ENCODE measurements around the gene SHANK3. TPM values are rescaled to one million over a fixed set of nuclear protein-coding genes. Genes with fewer than 3 reads are reported as not detected.

The SHANK3 gene
- total RNA-seq, 1 donor = 0.90 TPM

GRCh38 chr22:50696251-50696798 is 23.7 kb downstream of the SHANK3 start:
- no peak overlapping the region for H3K4me3 ChIP-seq (ENCODE audit: low read depth, low read length)
- TF ChIP-seq CTCF (IDR thresholded peaks at IDR 0.05; ENCODE audit: insufficient read depth, low read length) = no peak
- DNase-seq (ENCODE audit: low read depth) = no peak

- H3K4me3 ChIP-seq (ENCODE audit: low read depth, low read length) = peak overlapping the region; percentile 53
- TF ChIP-seq CTCF (IDR thresholded peaks at IDR 0.05; ENCODE audit: insufficient read depth, low read length) = peak; percentile 53
- DNase-seq (ENCODE audit: low read depth) = no peak
Measured at GRCh38 chr22:50696799-50697561, 24.4 kb downstream of the SHANK3 start.

GRCh38 chr22:50697667-50698506 is 25.3 kb downstream of the SHANK3 start:
- no peak for DNase-seq (ENCODE audit: low read depth)

GRCh38 chr22:50698546-50698945 is 25.9 kb downstream of the SHANK3 start:
- no peak for DNase-seq (ENCODE audit: low read depth)
- TF ChIP-seq CTCF (IDR thresholded peaks at IDR 0.05; ENCODE audit: insufficient read depth, low read length) = no peak
- H3K4me3 ChIP-seq (ENCODE audit: low read depth, low read length) = no peak overlapping the region

More at GRCh38 chr22:50697667-50698506, 25.3 kb downstream of the SHANK3 start:
- H3K4me3 ChIP-seq (ENCODE audit: low read depth, low read length) = peak overlapping the region; percentile 65
- no peak for TF ChIP-seq CTCF (IDR thresholded peaks at IDR 0.05; ENCODE audit: insufficient read depth, low read length)

GRCh38 chr22:50699001-50699755 is 26.6 kb downstream of the SHANK3 start:
- no peak for DNase-seq (ENCODE audit: low read depth)
- H3K4me3 ChIP-seq (ENCODE audit: low read depth, low read length) = no peak overlapping the region
- TF ChIP-seq CTCF (IDR thresholded peaks at IDR 0.05; ENCODE audit: insufficient read depth, low read length) = no peak

- TF ChIP-seq CTCF (IDR thresholded peaks at IDR 0.05; ENCODE audit: insufficient read depth, low read length) = no peak
- H3K4me3 ChIP-seq (ENCODE audit: low read depth, low read length) = no peak overlapping the region
- no peak for DNase-seq (ENCODE audit: low read depth)
Measured at GRCh38 chr22:50699756-50700386, 27.2 kb downstream of the SHANK3 start.
